ENCODE results near the gene SLC47A2. TPM values are rescaled to one million over a fixed set of nuclear protein-coding genes. Genes with fewer than 3 reads are reported as not detected.

SLC47A2 gene
- total and polyA plus RNA-seq, 8 donors: not detected

DNA sequence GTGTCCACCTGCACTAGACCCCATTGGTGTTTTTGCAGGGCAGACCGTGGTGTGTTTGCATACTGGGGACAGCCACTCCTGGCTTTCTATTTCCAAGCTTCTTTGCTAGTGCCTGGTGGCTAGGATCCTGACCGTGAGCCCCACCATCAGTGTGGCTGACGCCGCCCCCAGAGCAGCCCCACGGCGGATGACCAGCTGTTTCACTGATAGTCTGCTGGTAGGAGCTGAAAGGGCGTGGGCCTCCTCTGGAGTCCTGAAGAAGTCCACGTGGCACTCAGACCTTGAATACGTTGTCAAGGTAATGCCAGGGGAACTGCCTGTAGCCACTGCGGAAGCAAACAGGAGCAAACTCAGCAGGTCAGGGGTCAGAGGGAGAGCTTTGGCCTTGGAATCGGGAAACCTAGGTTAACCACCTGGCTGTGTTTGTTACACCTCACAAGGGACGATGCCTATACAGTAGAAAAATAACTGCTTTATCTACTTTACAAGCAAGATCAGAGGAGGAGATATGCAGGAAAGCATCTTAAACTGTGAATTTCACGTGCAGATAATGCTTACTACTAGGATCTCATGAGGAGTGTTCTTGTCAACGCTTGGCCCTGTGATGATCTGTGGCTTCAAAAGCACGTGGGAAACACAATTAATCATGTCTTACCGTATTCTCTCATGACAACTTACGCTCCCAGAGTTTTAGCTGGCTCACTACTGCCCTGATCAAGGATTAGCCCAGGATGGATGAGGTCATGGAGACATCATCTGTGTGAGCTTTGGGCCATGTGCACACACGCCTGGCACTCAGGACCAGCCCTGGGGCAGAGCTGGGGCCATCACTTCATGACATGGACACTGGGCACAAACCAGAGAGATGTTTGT lies 37.6 kb downstream of the SLC47A2 start:
- DNase-seq (no peak), FAIRE-seq (no peak), ATAC-seq (no peak)
- 91% methylated on average over 18 of the region's 18 CpGs for WGBS, 2 donors
- intact Hi-C loops (cut with DNase I): no loop called here
- Histone ChIP-seq H3K27me3 (no peaks in the 10 kb centered on the region), H3K4me1 (peaks cover 0 to 14% (median 8%) of the 10 kb centered on the region in 3 donors), H3K9me3 (no peaks in the 10 kb centered on the region), H3K27ac (no peak overlapping the region), H3K36me3 (peaks cover 0 to 17% (median 0%) of the 10 kb centered on the region in 3 donors), H3K4me3 (no peak overlapping the region)
- TF ChIP-seq, protein P1, sequence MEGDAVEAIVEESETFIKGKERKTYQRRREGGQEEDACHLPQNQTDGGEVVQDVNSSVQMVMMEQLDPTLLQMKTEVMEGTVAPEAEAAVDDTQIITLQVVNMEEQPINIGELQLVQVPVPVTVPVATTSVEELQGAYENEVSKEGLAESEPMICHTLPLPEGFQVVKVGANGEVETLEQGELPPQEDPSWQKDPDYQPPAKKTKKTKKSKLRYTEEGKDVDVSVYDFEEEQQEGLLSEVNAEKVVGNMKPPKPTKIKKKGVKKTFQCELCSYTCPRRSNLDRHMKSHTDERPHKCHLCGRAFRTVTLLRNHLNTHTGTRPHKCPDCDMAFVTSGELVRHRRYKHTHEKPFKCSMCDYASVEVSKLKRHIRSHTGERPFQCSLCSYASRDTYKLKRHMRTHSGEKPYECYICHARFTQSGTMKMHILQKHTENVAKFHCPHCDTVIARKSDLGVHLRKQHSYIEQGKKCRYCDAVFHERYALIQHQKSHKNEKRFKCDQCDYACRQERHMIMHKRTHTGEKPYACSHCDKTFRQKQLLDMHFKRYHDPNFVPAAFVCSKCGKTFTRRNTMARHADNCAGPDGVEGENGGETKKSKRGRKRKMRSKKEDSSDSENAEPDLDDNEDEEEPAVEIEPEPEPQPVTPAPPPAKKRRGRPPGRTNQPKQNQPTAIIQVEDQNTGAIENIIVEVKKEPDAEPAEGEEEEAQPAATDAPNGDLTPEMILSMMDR (IDR thresholded peaks at IDR 0.05): no peak

DNA sequence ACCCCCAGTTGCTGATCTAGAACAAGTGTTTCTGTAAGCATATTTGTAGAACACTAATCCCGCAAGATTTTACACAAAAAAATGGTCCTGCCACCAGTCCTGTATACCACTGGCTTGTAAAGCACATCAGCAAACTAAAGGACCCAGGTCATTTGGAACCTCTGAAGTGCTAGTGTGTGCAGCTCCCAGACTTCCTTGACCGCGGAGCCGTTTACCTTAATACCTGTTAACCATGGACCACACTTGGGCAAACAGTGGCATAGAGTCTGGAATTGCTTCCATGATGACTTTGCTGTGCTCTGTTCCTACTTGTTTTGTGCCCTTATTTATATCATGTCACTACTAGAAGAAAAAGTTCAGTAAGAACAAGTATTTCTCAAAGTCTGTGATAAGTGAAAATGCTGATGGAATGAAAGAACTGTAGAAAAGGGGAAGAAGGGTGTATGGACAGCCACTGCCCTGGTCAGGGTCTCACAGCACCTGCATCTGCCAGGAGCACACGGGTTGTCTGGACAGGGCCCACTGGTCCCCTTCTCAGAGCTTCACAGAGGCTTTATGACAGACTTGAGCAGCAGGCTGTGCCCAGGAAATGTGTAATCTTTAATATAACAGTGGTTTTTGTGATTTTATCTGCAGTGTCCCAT lies 38.5 kb downstream of the SLC47A2 start:
- 95% methylated on average over 5 of the region's 5 CpGs for WGBS, 2 donors
- H3K4me3 ChIP-seq: no peak overlapping the region
- TF ChIP-seq, protein P1 (IDR thresholded peaks at IDR 0.05): no peak
- peaks cover 0 to 17% (median 0%) of the 10 kb centered on the region in 3 donors for H3K36me3 ChIP-seq
- H3K27ac ChIP-seq: no peak overlapping the region
- DNase-seq (no peak), ATAC-seq (no peak), FAIRE-seq (no peak)
- intact Hi-C loops (cut with DNase I): no loop called here
- no peaks in the 10 kb centered on the region for H3K9me3 ChIP-seq
- peaks cover 0 to 17% (median 16%) of the 10 kb centered on the region in 3 donors for H3K4me1 ChIP-seq
- no peaks in the 10 kb centered on the region for H3K27me3 ChIP-seq

DNA sequence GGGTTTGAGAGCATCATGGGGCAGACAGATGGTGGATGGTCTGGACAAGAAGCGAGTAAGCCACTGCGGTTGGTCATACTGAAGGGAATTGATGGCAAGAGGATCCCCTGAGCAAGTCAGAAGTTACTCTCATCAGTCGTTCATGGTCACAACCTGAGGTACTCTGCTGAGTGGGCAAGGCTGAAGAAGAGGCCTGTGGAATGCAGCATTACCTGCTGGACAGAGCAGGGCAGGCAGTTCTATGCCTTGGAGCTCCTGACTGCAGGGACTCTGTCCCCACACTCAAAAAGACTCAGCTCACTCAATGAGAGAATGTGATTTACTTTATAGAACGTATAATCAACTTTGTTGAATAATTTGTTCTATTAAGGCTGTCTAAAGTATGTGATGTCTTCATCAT lies 39.5 kb downstream of the SLC47A2 start:
- Histone ChIP-seq H3K4me3 (no peak overlapping the region), H3K27ac (no peak overlapping the region), H3K27me3 (no peaks in the 10 kb centered on the region), H3K9me3 (no peaks in the 10 kb centered on the region), H3K4me1 (peaks cover 0 to 26% (median 26%) of the 10 kb centered on the region in 3 donors), H3K36me3 (peaks cover 0 to 17% (median 0%) of the 10 kb centered on the region in 3 donors)
- TF ChIP-seq, protein P1 (IDR thresholded peaks at IDR 0.05): no peak
- DNase-seq: no peak
- intact Hi-C loops (cut with DNase I): no loop called here
- ATAC-seq: no peak
- 78 to 88% methylated on average over 4 of the region's 4 CpGs for WGBS, 2 donors
- no peak for FAIRE-seq

DNA sequence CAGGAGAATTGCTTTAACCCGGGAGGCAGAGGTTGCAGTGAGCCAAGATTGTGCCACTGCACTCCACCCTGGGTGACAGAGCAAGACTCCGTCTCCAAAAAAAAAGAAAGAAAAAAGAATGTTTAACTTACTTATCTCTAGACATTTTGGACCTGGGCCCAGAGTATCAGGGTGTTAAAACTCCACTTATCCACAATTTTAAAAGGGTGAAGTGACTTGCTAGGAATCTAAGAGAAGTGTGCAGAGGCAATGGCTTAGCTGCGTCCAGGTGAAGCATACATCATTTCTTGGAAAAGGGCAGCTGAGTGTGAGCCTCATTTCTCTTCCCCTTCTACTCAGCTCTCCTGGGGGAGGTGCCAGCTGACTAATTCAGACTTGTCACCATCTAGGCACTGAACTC lies 42.8 kb downstream of the SLC47A2 start:
- peaks cover 0 to 31% (median 26%) of the 10 kb centered on the region in 3 donors for H3K4me1 ChIP-seq
- no peak for FAIRE-seq
- TF ChIP-seq, protein P1 (IDR thresholded peaks at IDR 0.05): no peak
- ATAC-seq: peak; percentile 24 to 80 (median 74)
- peaks cover 0 to 14% (median 0%) of the 10 kb centered on the region in 3 donors for H3K36me3 ChIP-seq
- H3K27me3 ChIP-seq: no peaks in the 10 kb centered on the region
- no peak overlapping the region for H3K4me3 ChIP-seq
- DNase-seq: peak in 2 of 6 donors; percentile 22 to 35
- no peaks in the 10 kb centered on the region for H3K9me3 ChIP-seq
- WGBS, 2 donors: 44 to 46% methylated on average over 3 of the region's 3 CpGs
- intact Hi-C loops (cut with DNase I): no loop called here
- peak overlapping the region in 2 of 4 donors; percentile 34 to 35 for H3K27ac ChIP-seq

Measured in pancreas (tissue), 10 donors.